ENCODE results near the gene CNOT6. TPM values are rescaled to one million over a fixed set of nuclear protein-coding genes. Genes with fewer than 3 reads are reported as not detected.

CNOT6 gene
- total RNA-seq, 1 donor from 2014 or later: 55.7 TPM

- peaks cover 9% of the 10 kb centered on the region for H3K4me1 Mint-ChIP-seq (ENCODE audit: unreplicated experiment)
- H3K9me3 Mint-ChIP-seq: no peaks in the 10 kb centered on the region
- H3K4me3 Mint-ChIP-seq: no peak overlapping the region
- no peaks in the 10 kb centered on the region for H3K36me3 Mint-ChIP-seq
- no peaks in the 10 kb centered on the region for H3K27me3 Mint-ChIP-seq
- TF ChIP-seq CTCF (conservative IDR thresholded peaks at IDR 0.05): peak; percentile 82
- DNase-seq (ENCODE audit: extremely low spot score, unreplicated experiment): no peak
- H3K27ac Mint-ChIP-seq: no peak overlapping the region
Observed at GRCh38 chr5:180605554-180606214, 111.5 kb downstream of the CNOT6 start.

- Mint-ChIP-seq H3K4me1 (ENCODE audit: unreplicated experiment) (peaks cover 9% of the 10 kb centered on the region), H3K4me3 (no peak overlapping the region), H3K27me3 (no peaks in the 10 kb centered on the region), H3K27ac (no peak overlapping the region), H3K36me3 (no peaks in the 10 kb centered on the region), H3K9me3 (no peaks in the 10 kb centered on the region)
- peak; percentile 12 for TF ChIP-seq CTCF (conservative IDR thresholded peaks at IDR 0.05)
- DNase-seq (ENCODE audit: extremely low spot score, unreplicated experiment): no peak
Observed at GRCh38 chr5:180606215-180606785, 112.1 kb downstream of the CNOT6 start.

- no peak overlapping the region for H3K4me3 Mint-ChIP-seq
- peaks cover 9% of the 10 kb centered on the region for H3K4me1 Mint-ChIP-seq (ENCODE audit: unreplicated experiment)
- peak overlapping the region; percentile 65 for H3K27ac Mint-ChIP-seq
- no peak for DNase-seq (ENCODE audit: extremely low spot score, unreplicated experiment)
- H3K27me3 Mint-ChIP-seq: no peaks in the 10 kb centered on the region
- TF ChIP-seq CTCF (conservative IDR thresholded peaks at IDR 0.05): no peak
- no peaks in the 10 kb centered on the region for H3K36me3 Mint-ChIP-seq
- no peaks in the 10 kb centered on the region for H3K9me3 Mint-ChIP-seq
Observed at GRCh38 chr5:180607861-180608571, 113.8 kb downstream of the CNOT6 start.

GRCh38 chr5:180608572-180609310 is 114.6 kb downstream of the CNOT6 start:
- Mint-ChIP-seq H3K27ac (no peak overlapping the region), H3K4me1 (ENCODE audit: unreplicated experiment) (peaks cover 9% of the 10 kb centered on the region), H3K4me3 (no peak overlapping the region), H3K27me3 (no peaks in the 10 kb centered on the region), H3K36me3 (no peaks in the 10 kb centered on the region), H3K9me3 (no peaks in the 10 kb centered on the region)
- TF ChIP-seq CTCF (conservative IDR thresholded peaks at IDR 0.05): no peak
- DNase-seq (ENCODE audit: extremely low spot score, unreplicated experiment): no peak

GRCh38 chr5:180609386-180609785 is 115.2 kb downstream of the CNOT6 start:
- Mint-ChIP-seq H3K4me1 (ENCODE audit: unreplicated experiment) (peaks cover 9% of the 10 kb centered on the region), H3K27me3 (no peaks in the 10 kb centered on the region), H3K27ac (no peak overlapping the region), H3K9me3 (no peaks in the 10 kb centered on the region), H3K36me3 (no peaks in the 10 kb centered on the region), H3K4me3 (no peak overlapping the region)
- no peak for DNase-seq (ENCODE audit: extremely low spot score, unreplicated experiment)
- no peak for TF ChIP-seq CTCF (conservative IDR thresholded peaks at IDR 0.05)

Measured in type B pancreatic cell (in vitro differentiated cells).